HG03457 (cell line): ENCODE results near the gene SDK1.

Source experiments
- ATAC-seq: cut with Tn5 transposase; IDR thresholded peaks from one replicate; pipeline ENCODE4 v1.9.1; 2021; ENCODE audit warnings: moderate number of reproducible peaks; ENCODE audit not compliant: unreplicated experiment

The SDK1 gene

DNA sequence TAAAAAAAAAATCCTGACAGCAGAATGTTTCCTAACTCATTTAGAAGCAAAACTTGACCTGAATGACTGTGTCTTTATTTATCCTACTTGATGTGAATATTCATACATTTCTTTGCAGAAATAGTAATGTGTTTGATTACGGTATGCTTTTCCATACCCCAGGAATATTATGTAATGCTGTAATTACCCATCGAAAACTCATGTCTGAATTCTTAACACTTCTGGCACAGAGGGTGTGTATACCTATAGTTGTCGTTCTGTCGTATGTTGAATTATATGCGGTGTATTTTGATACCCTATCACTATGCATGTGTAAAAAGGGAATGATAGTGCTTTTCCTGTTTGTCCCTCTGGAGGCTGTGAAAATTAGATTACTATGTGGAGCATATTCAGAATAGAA is 26.6 kb downstream of the SDK1 start:
- ATAC-seq: no peak

DNA sequence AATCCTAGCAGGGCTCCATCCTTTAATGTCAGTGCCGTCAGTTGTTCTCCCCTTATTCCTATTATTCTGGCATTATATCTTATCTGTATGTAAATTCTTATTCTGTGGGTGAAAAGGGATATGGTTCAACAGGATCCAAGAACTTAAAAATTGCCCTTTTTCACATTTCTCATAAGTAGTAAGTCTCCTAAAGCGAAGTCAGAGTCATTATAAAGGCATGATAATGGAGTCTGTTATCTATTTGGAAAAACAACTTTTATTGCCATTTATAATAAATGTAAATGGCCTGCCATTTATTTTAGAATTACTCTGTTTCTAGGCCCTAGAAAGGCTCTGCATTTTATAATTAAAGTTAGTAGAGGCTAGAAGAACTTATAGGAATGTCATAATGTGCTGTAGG is 31.3 kb downstream of the SDK1 start:
- no peak for ATAC-seq

DNA sequence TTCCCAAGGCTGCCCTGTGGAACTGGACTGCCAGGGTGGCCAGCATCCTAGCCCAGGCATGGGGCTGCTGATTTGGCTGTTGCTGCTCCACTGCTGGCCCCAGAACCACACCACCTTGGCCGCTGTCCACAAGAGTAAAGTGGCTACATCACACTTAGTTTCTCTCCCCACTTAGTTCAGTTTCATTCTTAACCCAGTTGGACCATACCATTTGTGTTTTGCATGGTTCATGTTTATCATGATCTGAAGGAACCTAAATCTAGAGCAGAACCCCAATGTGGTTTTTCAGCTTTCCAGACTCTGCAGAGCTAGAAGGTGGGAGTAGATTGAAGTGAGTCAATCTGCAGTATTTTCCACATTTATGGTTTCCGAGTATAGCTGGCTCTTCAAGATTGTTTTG is 32.8 kb downstream of the SDK1 start:
- no peak for ATAC-seq

DNA sequence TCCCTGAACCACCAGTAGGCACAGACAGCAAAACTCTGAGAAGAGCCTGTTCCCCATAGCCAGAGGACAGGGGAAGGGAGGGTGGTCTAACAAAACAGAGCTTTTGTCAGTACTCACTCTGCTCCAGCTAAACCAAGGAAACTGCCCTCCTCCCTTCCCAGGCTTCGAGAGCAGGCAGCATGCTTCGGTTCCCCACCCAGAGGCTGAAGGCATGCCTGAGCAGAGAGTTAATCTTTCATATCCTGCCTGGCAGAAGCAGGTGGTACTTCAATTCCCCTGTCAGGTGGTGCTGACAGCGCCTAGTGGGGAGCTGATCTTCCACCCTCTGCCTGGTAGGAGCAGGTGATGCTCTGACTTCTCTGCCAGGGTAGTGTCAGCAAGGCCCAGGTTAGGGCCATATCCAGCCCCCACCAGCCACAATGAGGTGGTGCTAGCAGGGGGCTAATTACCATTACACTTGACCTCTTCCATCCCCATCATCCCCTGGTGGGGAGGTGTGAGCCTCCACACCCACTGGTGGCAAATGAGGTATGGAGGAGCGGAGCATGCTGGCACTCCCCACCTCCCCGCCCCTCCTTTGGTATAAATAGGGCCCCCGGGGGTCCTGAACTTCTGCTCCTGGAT is 35.1 kb downstream of the SDK1 start:
- ATAC-seq: no peak

DNA sequence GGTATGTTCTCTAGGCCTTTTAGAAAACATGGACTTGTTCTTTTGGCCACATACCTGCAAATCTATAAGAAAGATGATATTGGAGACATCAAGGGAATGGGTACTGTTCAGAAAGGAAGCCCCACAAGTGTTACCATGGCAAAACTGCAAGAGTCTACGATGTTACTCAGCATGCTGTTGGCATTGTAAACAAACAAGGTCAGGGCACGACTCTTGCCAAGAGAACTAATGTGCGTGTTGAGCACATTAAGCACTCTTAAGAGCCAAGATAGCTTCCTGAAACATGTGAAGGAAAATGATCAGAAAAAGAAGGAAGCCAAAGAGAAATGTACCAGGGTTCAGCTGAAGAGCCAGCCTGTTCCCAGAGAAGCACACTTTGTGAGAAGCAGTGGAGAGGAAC is 37.1 kb downstream of the SDK1 start:
- ATAC-seq: no peak

DNA sequence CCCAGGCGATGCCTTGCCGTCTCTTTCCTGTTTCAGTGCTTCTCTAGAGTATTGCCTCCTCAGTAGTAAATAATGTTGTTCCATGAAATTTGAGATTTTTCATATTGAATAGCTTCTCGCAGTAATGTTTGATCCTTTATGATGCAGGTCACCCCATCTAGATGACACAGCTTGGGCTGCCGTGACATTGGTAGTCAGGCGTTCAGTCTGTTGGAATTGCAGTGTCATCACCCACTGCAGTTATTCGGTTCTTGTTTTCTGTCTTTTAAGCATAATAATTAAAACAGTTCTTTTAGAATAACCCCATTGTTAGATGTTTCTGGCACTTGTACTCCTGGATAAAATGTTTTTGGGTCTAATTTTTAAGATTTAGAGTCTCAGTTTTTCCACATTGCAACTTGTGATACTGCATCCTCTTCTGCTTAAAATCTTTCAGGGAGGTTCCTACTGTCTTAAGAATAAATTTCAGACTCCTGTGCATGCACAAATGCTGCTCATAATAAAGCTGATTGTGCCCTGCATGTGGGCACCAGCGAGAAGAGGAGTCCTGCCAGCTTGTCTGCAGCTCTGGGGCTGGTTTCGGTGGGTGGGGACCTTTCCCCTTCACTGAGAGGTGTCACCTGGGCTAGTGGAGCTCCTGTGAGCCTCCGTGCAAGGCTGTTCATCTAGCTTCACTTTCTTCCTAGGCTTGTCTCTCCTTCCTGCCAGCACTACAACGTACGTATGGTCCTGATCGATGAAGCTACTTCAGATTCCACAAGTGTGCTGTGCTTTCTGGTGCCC is 44.8 kb downstream of the SDK1 start:
- no peak for ATAC-seq

DNA sequence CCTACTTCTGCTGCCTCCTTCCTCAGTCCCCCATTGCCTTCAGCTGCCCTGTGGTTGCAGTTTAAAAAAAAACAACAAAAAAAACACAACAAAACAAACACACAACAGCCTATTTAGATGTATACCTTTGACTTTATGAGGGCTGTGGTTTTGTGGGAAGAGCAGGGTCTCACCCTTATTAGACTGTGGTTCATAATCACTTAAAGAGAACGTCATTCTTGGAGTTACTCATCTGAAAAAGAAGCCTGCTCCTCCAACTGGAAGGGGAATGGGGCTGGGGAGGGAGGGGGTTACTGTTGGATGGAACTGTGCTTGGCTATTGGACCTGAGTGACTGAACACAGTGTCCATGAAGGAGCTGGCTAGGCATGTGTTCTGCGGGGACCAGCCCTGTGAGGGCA is 48.1 kb downstream of the SDK1 start:
- ATAC-seq: no peak

DNA sequence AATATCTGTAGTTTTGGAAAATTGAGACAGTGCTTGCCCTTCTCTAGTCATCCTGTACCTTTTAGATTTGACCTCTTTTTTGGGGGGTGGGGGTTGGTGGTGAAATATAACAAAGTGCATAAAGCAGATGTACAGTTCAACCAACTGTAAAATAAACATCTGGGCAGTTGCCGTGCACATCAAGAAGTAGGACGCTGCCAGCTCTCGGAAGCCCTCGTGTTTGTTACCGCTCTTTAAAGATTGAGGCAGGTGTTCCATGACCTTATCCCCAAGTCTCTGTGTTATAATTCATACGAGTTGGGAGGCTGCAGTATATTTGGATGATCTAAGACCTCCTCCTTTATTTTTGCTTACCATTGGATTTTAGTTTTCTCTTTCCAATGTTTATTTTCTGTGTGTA is 55.1 kb downstream of the SDK1 start:
- ATAC-seq: no peak

DNA sequence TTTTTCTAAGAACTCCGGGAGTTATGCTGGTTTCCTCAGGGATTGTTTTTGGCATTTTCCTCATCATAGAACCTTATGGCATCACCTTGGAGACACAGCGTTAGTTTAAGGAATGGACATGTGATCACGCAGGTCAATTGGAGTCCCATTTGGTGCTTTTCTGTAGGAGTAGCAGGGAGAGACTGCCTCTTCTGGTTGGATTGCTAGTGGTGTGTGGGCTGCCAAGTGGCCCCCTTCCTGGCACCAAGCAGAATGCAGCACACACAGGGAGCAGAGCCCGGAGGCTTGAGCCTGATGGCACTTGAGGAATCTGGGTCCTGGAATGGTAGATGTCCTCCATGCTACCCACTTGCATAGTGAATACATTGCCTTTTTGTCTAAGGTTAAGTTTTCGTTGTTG is 57.9 kb downstream of the SDK1 start:
- no peak for ATAC-seq

DNA sequence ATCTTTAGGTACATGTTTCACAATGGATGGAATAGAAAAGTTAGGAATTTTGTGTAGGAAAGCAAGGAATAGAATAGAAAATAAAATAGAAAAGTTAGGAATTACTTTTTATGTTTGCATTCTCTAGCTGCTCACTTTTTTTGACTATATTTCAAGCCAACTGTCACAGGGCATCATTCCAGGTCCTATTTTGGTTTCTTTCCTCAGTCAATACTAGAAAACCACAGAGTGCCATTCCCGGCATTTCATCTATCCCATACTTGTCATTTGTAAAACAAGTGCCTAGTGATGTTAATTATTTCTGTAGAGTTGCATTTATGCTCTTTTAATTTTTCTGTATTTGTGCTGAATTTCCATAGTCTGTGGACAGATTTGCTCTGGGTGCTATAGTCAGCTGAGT is 66.2 kb downstream of the SDK1 start:
- ATAC-seq: no peak

DNA sequence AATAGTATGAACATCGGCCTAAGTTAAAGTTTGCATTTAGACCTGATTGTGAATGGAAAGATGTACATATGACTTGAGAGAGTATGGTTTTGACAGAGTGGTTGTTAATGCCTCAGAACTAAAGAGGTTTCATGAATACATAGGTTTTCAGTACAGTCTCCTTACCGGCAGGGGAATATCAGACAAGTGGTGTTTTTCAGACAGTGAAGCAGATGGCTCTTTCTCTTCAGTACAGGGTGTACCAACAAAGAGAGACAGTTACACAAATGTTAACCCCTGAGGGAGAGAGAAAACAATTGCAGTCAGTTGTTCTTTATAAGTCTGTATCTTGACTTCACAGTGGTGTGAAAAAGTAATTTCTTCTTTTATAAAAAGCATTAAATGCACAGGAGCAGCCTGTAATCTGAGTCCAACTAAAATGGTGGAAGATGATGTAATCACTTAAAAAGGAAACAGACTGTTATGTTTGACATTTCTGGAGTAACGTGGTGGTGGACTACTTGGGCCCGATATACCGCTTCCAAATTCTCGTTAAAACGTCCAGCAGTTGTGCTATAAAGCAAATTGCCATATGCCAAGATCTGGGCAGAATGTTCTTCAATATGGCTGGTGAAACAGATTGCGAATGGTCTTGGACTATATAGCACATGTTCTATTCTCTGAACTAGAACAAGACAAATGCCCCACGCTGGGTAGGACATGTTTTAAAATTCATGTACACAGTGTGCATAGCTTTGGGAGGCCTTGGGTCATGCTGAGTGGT is 69.2 kb downstream of the SDK1 start:
- no peak for ATAC-seq

DNA sequence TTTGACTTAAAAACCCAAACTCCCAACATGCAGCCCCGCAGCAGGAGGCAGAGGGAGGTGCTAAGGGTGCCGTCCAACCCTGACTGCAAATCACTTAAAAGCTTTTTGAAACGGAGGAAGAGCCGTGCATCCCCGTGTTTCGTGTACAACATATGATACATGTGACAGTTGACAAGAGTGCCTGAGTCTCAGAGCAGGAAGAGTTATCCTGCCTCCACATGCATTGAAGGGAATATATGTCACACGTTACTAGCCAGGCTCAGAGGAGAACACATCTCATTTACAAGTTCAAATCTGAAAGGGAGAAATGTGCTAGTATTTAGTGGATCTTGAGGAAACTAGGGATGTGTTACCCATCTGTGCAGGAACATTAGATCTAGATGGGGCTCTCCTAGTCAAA is 69.9 kb downstream of the SDK1 start:
- no peak for ATAC-seq

DNA sequence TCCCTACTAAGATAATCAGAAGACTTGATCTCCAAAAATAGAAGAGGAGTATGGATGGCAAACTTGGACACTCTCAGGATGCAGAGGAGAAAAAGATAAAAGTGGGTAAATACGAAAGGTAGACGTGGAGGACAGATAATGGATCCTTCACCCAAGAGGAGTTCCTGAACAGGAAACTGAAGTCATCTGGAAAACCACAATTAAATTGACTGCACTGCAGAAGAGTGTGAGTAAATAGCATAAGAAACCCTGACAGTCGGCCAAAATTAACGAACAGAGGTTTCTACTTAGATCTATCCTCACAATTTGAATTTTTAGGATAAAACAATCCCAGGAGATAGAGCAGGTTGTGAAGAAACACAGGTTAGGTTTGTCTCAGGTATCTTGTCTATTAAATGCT is 70.5 kb downstream of the SDK1 start:
- ATAC-seq: no peak

DNA sequence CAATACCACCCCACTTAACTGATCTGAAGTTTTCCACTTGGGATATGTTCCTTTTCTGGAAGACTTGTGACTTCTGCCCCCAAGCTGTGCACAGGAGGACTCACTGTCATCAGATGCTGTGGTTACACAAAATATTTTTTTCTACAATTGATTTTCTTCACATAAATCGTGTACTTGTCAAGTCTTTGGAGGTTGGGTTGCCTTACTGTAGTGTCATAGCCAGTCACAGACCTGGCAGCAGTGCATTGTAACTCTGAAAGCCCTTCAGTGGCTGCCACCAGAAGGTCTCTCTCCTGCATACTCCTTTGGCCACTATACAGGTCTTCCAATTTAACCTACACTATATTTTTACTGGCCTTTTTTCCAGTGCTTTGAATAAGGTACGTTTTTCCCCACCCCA is 73.2 kb downstream of the SDK1 start:
- no peak for ATAC-seq

DNA sequence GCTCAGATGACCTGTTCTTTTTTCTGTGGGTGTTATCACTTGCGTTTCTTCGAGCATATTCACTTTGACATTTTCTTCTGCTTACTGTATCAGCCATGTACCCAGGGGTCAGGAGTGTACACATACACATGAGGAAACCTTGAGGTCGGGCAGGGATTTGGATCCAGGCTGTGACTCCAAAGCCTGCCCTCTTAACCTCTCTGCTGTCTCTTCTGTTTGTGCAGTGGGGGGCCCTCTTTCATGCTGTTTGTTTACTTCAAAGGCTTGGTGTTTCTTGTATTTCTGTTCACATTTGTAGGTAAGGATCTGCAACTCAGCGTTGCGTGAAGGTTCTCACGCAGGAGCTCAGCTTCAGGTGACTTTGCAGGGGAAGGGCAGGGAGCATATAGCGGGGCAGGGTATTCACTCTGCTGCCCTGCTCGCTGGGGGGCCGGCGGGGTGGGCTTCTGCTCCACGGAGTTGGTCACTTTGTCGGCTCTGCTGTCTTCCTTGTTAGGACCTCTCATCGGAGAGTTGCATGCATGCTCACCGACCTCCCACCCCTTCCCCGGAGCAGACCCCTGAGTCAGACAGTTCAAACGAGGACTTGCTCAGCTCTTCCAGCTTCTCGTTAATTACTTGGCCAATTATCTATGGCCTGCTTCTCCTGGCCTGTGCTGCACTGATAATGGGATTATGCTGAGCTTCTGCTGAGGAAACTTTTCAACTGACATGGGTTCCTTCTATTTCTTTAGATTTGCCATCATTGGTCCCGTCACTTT is 77.5 kb downstream of the SDK1 start:
- no peak for ATAC-seq

DNA sequence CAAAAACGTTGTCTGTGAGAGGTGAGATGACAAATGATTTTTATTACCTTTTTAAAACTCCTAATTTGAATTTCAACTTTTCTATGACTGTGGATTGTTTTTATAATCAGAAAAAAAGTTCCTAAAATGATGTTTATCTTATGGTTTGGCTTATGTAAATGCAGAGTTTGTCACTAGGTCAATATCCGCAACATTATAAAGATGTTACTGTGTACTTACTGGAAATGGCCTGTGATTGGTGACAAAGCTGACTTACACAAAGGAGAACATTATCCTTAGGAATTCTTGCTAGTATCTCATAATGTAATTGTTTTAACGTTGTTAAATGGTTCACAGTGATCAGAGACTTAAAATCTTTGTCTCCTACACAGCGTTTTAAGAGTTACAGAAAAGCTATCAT is 79.0 kb downstream of the SDK1 start:
- no peak for ATAC-seq

DNA sequence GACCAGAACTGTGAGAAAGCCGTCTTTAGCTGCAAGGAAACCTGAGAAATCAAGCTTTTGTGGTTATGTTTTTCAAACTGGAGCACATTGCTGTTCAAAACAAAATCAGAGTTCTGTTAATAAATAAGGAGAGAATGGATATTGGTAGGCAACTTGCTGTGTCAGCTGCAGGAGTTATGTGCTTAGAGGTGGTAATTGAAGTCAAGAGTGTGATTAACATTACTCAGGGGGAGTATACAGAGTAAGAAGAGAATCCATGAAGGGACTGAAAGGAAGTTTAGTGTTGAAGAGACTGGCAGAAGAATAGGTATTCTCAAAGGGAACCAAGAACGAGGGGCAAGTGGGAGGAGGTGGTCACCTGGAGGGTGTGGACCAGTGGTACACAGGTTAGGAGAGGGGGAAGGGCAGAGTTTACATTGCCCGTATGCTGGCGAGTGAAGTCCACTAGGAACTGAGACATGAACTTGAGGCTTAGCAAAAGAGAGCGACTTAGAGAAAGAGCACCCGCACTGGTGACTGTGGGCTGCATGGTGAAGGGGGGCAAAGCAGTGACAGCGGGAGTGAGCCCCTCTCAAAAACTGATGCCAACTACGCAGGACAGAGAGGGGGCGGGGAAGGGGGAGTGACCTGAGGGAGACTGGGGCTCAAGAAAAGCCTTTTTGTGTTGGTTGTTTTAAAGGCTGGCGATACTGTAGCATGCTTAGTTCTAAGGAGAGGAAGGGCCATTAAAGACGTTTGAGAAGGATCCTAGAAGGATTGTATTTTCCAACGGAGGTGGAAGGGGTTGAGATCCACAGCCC is 80.0 kb downstream of the SDK1 start:
- ATAC-seq: no peak

DNA sequence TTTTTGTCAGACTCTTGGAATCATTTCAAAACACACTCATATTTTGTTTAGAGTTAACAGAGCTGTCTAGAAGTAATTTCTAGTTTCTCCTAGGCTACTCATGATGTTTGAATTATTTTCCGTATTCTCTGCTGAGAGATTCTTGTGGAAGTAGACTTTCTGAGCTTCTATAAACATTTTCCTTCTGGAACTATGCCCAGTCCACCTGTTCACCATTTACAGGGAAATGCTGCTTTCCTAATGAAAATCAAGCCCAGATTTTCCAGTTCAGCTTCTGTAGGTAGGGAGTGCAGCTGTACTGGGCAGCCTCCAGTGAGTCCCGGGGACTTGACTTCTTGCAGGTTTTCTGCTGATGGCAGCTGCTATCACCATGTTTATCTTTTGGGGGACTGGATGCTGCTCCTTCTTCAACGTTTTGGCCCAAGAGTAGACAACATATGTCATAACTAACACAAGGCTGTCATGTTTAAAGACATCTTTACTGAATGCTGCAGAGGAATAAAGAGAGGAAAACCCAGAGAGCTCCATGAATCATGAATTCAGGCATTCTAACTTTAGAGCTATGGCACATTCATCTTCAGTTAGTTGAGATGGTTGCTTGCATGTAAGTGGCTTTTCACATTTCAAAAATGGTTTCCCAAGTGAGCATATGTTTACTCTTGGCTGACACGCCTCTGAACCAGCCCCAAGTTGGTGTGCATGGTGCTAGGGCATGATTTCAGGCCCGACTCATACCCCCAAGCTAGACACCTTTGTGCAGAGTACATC is 85.6 kb downstream of the SDK1 start:
- ATAC-seq: no peak

DNA sequence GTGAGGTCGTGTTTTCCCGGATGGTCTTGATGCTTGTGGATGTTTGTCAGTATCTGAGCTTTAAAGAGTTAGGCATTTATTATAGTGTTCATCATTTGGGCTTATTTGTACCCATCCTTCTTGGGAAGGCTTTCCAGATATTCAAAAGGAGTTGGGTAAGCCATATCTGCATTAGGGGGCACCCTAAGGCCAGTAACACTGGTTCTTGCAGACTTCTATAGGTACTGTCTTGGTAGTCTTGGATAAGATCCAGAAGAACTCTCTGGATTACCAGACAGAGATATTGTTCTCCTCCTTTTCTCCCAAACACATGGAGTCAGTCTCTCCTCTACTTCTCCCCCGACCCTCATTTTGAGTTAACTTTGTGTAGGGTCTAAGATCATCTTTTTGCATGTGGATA is 92.8 kb downstream of the SDK1 start:
- no peak for ATAC-seq

DNA sequence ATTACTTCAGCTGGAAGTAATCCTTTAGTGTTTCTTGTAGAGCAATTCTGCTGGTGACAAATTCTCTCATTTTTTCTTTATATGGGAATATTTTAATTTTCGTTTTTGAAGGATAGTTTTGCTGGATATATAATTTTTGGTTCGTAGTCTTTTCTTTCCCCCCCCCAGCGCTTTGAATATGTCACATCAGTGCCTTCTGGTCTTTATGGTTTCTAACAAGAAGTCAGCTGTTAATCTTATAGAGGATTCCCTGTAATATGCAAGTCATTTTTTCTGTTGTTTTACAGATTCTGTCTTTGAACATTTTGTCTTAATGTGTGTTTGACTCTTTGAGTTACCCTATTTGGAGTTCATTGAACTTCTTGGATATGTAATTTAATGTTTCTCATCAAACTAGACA is 96.3 kb downstream of the SDK1 start:
- ATAC-seq: no peak
